OCI-LY1 (cell line): Measurements from ENCODE around the gene REXO1.

Experiments used
- H2AFZ ChIP-seq: fragments of 200-600 bp; sonication (generic), shearing (Covaris generic); 2 replicates; pipeline ENCODE4 v1.6.0; 2014; ENCODE audit warnings: antibody characterized with exemption, mild to moderate bottlenecking, low read length
- H3F3A ChIP-seq: fragments of 200-600 bp; sonication (generic), shearing (Covaris generic); 2 replicates; pipeline ENCODE4 v1.6.0; 2014; ENCODE audit warnings: mild to moderate bottlenecking, antibody characterized with exemption, low read length, moderate library complexity; ENCODE audit not compliant: insufficient read depth
- H3K27ac ChIP-seq: fragments of 200-600 bp; sonication (generic); 2 replicates; pipeline ENCODE4 v1.5.1; 2014; ENCODE audit warnings: low read length, mixed run types, mild to moderate bottlenecking, low read depth; ENCODE audit not compliant: poor library complexity, severe bottlenecking
- H3K27me3 ChIP-seq: fragments of 200-600 bp; sonication (generic); 2 replicates; pipeline ENCODE4 v1.6.0; 2014; ENCODE audit warnings: antibody characterized with exemption, mild to moderate bottlenecking, low read length, moderate library complexity; ENCODE audit not compliant: insufficient read depth
- H3K36me3 ChIP-seq: fragments of 200-600 bp; sonication (generic); 2 replicates; pipeline ENCODE4 v1.6.1; 2014; ENCODE audit warnings: mild to moderate bottlenecking, antibody characterized with exemption, low read length, moderate library complexity, mixed read lengths; ENCODE audit not compliant: insufficient read depth
- H3K4me1 ChIP-seq: fragments of 200-600 bp; sonication (generic); 2 replicates; pipeline ENCODE4 v1.5.1; 2014; ENCODE audit warnings: mild to moderate bottlenecking, low read length, moderate library complexity; ENCODE audit not compliant: insufficient read depth, severe bottlenecking
- H3K4me2 ChIP-seq: fragments of 200-600 bp; sonication (generic), shearing (Covaris generic); 2 replicates; pipeline ENCODE4 v1.6.1; 2014; ENCODE audit warnings: low read length
- H3K4me3 ChIP-seq: fragments of 200-600 bp; sonication (generic); 2 replicates; pipeline ENCODE4 v1.5.1; 2014; ENCODE audit warnings: low read length, low read depth, mild to moderate bottlenecking, mixed read lengths; ENCODE audit not compliant: poor library complexity, severe bottlenecking
- H3K79me2 ChIP-seq: fragments of 200-600 bp; shearing (Covaris generic); 2 replicates; pipeline ENCODE4 v1.6.1; 2016; ENCODE audit warnings: mixed run types, low read length, mixed read lengths; ENCODE audit not compliant: insufficient read depth
- H3K9ac ChIP-seq: fragments of 200-600 bp; sonication (generic), shearing (Covaris generic); 2 replicates; pipeline ENCODE4 v1.6.1; 2014; ENCODE audit warnings: mild to moderate bottlenecking, low read length, mixed read lengths
- H3K9me2 ChIP-seq: fragments of 200-600 bp; sonication (generic), shearing (Covaris generic); 2 replicates; pipeline ENCODE4 v1.6.1; 2014; ENCODE audit warnings: low read depth, mild to moderate bottlenecking, low read length, mixed read lengths
- H3K9me3 ChIP-seq: fragments of 200-600 bp; shearing (Covaris generic); 2 replicates; pipeline ENCODE4 v1.6.1; 2014; ENCODE audit warnings: low read length, mixed read lengths
- H4K20me1 ChIP-seq: fragments of 200-600 bp; sonication (generic), shearing (Covaris generic); 2 replicates; pipeline ENCODE4 v1.6.0; 2016; ENCODE audit warnings: mild to moderate bottlenecking, low read length; ENCODE audit not compliant: insufficient read depth
- EZH2 ChIP-seq: fragments of 200-600 bp; sonication (generic), shearing (Covaris generic); IDR thresholded peaks from 2 replicates; pipeline ENCODE4 v1.8.0; 2017; ENCODE audit warnings: borderline replicate concordance, mixed run types, mild to moderate bottlenecking, antibody characterized with exemption, low read length, moderate library complexity, mixed read lengths
- TF ChIP-seq, protein P1 (sequence below): fragments of 200-600 bp; sonication (generic), shearing (Covaris generic); IDR thresholded peaks from 2 replicates; pipeline ENCODE4 v1.5.1; 2017; ENCODE audit warnings: mild to moderate bottlenecking, antibody characterized with exemption, low read length, moderate library complexity, mixed read lengths

REXO1 gene

DNA sequence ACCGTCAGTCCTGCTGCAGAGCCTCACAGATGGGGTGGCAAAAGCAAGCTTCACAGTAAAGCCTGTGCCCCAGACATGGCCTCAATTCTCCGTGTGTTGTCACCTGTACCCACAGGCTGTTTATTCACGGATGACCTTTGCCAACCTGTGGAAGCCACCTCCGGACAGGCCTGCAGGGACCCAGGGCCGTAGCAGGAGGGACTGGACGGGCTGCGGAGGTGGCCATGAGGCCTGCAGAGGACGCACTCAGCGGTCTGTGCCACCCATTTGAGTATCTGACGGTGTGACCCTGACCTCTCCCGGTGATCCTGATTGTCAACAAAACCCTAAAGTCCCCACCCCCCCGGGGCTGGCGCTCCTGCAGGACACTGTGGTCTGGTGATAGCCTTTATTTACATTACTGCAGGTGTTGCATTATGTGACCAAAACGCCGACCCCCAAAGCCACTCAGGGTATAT is 22.9 kb upstream of the REXO1 start:
- H3K4me1 ChIP-seq = peaks cover 22% of the 10 kb centered on the region
- no peak overlapping the region for H3K4me2 ChIP-seq
- H3K79me2 ChIP-seq = peaks cover 29% of the 10 kb centered on the region
- H3K4me3 ChIP-seq = no peak overlapping the region
- no peak overlapping the region for H3K27ac ChIP-seq
- H3K9me3 ChIP-seq = no peaks in the 10 kb centered on the region
- H4K20me1 ChIP-seq = no peaks in the 10 kb centered on the region
- H2AFZ ChIP-seq = no peak overlapping the region
- H3K36me3 ChIP-seq = peaks cover 21% of the 10 kb centered on the region; the same call in 1 of the 2 replicates
- H3K9me2 ChIP-seq = no peaks in the 10 kb centered on the region
- TF ChIP-seq EZH2 = no peak
- TF ChIP-seq, protein P1, sequence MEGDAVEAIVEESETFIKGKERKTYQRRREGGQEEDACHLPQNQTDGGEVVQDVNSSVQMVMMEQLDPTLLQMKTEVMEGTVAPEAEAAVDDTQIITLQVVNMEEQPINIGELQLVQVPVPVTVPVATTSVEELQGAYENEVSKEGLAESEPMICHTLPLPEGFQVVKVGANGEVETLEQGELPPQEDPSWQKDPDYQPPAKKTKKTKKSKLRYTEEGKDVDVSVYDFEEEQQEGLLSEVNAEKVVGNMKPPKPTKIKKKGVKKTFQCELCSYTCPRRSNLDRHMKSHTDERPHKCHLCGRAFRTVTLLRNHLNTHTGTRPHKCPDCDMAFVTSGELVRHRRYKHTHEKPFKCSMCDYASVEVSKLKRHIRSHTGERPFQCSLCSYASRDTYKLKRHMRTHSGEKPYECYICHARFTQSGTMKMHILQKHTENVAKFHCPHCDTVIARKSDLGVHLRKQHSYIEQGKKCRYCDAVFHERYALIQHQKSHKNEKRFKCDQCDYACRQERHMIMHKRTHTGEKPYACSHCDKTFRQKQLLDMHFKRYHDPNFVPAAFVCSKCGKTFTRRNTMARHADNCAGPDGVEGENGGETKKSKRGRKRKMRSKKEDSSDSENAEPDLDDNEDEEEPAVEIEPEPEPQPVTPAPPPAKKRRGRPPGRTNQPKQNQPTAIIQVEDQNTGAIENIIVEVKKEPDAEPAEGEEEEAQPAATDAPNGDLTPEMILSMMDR = no peak
- no peaks in the 10 kb centered on the region for H3K27me3 ChIP-seq
- no peak overlapping the region for H3K9ac ChIP-seq
- H3F3A ChIP-seq = no peaks in the 10 kb centered on the region

DNA sequence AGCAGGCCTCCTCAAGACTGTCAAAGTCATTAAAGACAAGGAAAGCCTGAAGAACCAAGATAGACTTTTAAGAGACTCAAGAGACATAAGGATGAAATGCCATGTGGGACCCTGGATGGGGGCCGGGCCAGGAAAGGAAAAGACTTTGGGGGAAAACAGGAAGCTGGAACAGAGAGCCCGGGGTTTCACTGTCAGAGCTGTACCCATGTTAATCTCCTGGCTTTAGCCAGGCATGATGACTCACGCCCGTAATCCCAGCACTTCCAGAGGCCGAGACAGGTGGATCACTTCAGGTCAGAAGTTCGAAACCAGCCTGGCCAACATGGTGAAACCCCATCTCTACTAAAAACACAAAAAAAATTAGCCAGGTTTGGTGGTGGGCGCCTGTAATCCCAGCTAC is 20.7 kb upstream of the REXO1 start:
- Histone ChIP-seq H3K27ac (no peak overlapping the region), H3K27me3 (no peaks in the 10 kb centered on the region), H3K4me2 (no peak overlapping the region), H3K9me3 (no peaks in the 10 kb centered on the region), H4K20me1 (no peaks in the 10 kb centered on the region), H2AFZ (no peak overlapping the region), H3K4me1 (peaks cover 16% of the 10 kb centered on the region), H3K9ac (no peak overlapping the region), H3K79me2 (peaks cover 13% of the 10 kb centered on the region), H3K9me2 (no peaks in the 10 kb centered on the region), H3K4me3 (no peak overlapping the region), H3K36me3 (peaks cover 20% of the 10 kb centered on the region; the same call in 1 of the 2 replicates), H3F3A (no peaks in the 10 kb centered on the region)
- TF ChIP-seq EZH2 = no peak
- TF ChIP-seq, protein P1 = no peak

DNA sequence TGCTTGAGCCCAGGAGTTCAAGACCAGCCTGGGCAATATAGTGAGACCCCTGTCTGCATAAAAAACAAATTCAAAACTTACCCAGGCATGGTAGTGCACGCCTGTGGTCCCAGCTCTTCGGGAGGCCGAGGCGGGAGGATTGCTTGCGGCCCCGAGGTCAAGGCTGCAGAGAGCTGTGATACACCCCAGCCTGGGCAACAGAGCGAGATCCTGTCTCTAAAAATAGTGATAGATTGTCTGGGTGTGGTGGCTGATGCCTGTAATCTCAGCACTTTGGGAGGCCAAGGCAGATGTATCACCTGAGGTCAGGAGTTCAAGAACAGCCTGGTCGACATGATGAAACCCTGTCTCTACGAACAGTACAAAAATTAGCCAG is 19.1 kb upstream of the REXO1 start:
- H3K27ac ChIP-seq = no peak overlapping the region

More for the DNA sequence above, 19.1 kb upstream of the REXO1 start:
- Histone ChIP-seq H3K27me3 (no peaks in the 10 kb centered on the region), H3F3A (no peaks in the 10 kb centered on the region), H3K4me1 (peaks cover 6% of the 10 kb centered on the region), H4K20me1 (no peaks in the 10 kb centered on the region), H3K9ac (no peak overlapping the region), H3K4me2 (no peak overlapping the region), H3K4me3 (no peak overlapping the region), H3K9me2 (no peaks in the 10 kb centered on the region), H3K79me2 (no peaks in the 10 kb centered on the region), H3K9me3 (no peaks in the 10 kb centered on the region), H2AFZ (no peak overlapping the region), H3K36me3 (peaks cover 12% of the 10 kb centered on the region; the same call in 1 of the 2 replicates)
- TF ChIP-seq, protein P1 = no peak
- no peak for TF ChIP-seq EZH2
